DMS114 treated with DMSO at 0.1 percent for 48 hours (cell line): ENCODE data around the gene ABLIM2.
"Not testable (repeated sequence)": the region's sequence is repeated elsewhere in the genome, so short reads cannot be mapped to it uniquely, and the experiment has no call there.

Experiments used
- DNase-seq: peaks from one replicate; lab custom pipeline; 2025; ENCODE audit not compliant: unreplicated experiment; lab: John Stamatoyannopoulos, UW

ABLIM2 gene

GRCh38 chr4:7945709-7946380, 212.8 kb downstream of the ABLIM2 start:
- no peak for DNase-seq

DNA sequence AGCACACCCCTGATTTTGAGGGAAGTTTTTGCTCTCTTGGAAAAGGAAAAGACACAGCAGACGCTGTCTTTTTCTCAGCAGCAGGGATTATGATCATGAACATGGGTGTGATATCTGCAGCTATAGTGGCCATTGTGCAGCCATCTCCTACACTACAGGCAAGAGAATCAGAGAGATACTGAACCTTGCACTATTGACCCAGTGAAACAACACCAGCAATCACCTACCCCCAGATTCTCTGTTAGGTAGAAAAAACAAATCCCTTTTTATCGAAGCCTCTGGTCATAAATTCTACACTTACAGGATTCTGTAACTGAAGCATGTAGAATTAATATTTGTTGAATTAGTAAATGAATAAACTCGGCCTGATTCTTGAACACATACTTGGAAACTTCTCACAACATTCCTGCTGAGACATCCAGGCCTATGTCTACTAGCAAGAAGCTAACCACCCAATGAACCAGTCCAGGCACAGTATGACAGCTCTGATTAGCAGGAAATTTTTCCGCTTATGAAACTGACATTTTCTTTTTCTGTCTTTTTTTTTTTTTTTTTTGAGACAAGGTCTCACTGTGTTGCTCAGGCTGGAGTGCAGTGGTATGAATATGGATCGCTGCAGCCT, 213.9 kb downstream of the ABLIM2 start:
- no peak for DNase-seq

DNA sequence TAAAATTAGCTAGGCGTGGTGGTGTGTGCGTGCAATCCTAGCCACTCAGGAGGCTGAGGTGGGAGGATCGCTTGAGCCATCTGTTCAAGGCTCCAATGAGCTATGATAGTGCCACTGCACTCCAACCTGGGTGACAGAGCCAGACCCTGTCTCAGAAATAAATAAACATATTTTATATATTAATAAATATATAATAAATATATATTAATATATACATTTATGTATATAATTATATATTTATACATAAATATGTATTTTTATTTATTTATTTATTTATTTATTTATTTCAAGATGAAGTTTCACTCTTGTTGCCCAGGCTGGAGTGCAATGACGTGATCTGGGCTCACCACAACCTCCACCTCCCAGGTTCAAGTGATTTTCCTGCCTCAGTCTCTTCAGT, 214.9 kb downstream of the ABLIM2 start:
- DNase-seq: not testable (repeated sequence)

DNA sequence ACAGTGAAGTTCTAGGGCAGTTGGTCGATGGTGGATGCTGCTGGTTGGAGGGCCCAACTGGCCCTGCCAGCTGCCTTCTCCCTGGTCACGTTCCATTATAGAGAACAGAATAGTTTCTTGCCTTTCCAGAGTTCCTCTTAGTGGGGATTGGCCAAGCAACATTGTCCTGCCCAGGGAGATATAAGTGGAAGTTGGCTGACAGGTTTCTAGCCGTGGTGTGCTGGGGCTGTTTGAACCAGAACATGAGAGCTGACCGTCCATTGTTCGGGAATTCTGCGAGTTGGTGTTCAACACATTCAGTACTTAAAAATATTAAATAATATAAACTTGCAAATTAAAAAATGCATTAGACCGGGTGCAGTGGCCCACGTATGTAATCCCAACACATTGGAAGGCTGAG, 215.4 kb downstream of the ABLIM2 start:
- DNase-seq: no peak

DNA sequence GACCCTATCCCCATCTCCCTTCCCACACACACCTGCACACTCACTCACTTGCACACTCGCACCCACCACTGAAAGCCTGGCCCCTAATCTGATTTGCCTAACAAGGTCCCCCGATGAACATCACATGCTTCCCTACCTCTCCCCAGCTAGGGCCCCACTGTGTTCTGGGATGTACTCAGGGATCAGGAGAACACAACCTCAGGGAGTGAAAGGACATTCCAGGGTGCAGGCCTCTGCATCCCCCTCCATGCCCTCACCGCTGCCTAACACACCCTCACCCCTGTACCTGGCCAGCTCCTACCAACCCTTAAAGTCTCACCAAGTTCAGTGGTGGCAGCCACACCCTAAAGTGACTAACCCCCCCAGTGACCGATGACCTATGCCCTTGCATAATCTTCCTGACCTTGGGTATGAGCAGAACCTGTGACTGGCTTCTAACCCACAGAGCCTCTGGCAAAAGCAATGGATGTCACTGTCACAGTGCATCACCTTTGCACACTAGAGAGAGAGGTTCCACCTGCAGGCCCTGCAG, 216.6 kb downstream of the ABLIM2 start:
- no peak for DNase-seq

GRCh38 chr4:7941111-7941964, 217.3 kb downstream of the ABLIM2 start:
- DNase-seq: no peak

- DNase-seq: peak; percentile 65
Measured at GRCh38 chr4:7939377-7940108, 219.1 kb downstream of the ABLIM2 start, which contains the start of gene AFAP1. Gene AFAP1, minus strand, starts transcription at chr4:7939861. Its CDS starts 67,783 bp downstream, at chr4:7872078.

GRCh38 chr4:7938609-7939376, 219.8 kb downstream of the ABLIM2 start:
- no peak for DNase-seq

DNA sequence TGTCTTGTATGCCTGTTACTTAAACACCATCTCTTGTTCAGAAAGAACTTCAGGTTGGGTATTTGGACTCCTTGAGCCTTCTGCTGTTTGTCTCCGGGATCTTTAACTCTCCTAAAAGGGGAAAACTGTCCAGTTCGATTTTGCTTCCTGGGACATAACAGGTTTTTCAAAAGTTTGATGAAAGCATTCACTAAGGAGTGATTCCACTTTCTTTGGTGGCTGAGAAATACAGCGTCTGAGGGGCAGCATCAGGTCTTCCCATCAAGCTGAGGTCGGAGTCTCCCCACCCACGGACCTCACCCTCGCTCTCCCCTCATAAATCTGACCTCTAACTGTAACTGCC, 220.4 kb downstream of the ABLIM2 start:
- no peak for DNase-seq

DNA sequence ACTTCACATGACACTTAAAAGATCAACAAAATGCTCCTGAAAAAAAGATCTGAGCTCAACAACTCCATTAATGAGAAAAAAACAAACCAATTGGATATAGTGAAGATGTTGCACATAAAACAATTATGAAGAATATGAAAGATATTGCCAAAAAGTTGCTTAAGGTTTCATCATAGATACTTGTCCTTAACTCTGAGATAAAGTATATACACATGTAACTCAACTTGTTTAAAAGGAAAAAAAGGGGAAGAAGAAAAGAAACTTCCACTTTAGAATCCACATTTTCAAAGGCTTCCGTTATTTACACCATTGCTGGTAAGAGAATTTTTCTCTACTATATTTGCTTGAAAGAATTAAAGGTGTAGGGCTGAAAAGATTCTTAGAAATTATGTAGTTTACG, 221.6 kb downstream of the ABLIM2 start:
- DNase-seq: no peak

DNA sequence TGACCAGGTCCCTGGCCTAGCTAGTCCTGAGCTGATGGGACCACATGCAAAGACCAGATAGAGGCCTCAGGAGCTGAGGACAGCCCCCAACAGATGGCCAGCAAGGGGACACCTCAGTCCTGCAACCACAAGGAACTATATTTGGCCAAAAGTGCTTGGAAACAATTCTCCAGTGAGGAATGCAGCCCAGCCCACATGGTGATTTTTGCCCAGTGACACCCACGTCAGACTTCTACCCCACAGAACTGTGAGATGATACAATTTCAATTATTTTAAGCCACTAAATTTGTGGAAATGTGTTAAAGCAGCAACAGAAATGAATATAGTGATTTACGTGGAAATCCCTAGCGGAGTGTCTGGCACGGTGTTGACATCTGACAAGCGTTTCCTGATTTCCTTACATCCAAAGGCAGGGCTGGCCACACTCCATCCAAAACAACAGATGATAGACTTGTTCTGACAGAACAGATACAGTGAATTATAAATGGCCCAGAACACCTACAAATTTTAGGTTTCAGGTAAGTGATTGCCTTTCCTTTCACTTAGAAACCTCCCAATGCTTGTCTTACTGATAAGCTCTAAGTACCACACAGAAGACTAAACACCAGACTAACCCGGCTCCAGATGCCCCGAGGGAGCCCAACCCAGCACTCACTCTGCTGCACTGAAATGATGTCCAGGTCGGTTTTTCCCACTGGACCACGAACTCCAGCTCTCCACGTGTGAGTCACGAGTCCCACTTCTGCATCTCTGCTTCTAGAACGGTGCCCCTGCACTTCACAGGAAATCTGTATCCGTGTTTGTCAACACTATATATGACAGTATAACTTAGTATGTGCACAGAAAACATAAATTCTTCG, 224.7 kb downstream of the ABLIM2 start:
- DNase-seq: no peak

GRCh38 chr4:7932287-7932686, 226.3 kb downstream of the ABLIM2 start:
- DNase-seq: no peak

GRCh38 chr4:7929118-7929951, 229.3 kb downstream of the ABLIM2 start:
- no peak for DNase-seq

DNA sequence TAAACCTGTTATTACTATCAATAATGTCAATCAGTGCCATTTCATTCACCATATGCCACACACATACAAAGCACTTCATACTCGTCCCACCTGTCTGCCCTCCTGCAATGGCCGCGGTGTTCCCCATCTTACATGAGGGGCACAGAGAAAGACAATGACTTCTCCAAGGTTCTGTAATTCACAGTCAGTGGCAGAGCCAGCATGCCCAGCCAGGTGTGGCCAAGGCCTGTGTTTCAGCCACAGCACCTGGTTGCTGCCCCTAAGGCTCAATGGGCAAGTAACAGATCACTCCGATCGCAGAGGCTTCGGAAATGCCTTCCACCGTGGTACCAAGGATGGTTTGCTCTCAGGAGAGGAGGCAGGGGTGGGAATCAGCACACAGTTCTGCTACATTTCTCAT, 229.9 kb downstream of the ABLIM2 start:
- no peak for DNase-seq

- no peak for DNase-seq
Measured at GRCh38 chr4:7926822-7927221, 231.8 kb downstream of the ABLIM2 start.

GRCh38 chr4:7924570-7924969, 234.0 kb downstream of the ABLIM2 start:
- DNase-seq: no peak

DNA sequence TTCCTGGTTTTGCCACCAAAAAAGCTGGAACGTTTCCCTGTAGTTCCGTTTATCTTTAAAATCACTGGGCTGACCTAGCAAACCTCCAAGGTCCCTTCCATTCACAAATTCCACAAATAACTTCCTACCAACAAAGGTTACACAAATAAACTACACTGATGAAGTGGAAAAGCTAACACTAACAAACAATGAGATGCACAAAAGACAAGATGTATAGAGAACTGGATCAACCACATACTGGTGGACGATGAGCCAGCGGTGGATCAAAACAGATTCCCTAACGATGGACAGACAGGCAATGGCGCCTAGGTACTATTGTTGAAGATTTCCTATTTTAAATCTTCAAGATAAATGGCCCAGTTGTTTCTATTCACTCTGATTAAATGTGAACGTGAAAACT, 234.4 kb downstream of the ABLIM2 start:
- no peak for DNase-seq

DNA sequence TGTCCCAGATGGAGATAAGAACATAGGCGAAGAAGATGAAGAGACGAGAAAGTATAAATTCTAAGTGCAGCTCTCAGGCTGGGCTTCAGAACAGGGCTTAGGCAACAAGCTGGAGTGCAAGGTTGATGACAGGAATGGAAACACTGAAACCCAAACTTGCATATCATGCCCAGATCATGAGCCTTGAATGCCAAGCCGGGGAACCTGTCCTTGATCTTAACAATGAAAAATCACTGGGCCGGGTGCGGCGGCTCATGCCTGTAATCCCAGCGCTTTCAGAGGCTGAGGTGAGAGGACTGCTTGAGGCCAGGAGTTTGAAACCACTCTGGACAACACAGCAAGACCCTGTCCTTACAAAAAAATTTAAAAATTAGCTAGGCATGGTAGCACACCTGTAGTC, 236.1 kb downstream of the ABLIM2 start:
- no peak for DNase-seq

DNA sequence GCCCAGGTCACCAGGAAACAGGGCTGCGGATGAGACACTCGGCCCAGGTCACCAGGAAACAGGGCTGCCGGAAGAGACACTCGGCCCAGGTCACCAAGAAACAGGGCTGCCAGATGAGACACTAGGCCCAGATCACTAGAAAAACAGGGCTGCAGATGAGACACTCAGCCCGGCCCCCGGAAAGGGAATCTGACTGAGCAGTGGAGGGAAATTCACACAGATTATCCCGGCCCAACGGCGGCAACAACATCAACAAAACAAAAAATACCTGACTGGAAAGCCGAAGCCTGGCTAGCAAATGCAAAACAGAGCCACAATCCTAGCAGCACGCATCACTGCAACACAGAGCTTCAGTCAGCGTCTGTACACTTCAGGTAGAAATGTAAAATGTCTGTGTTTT, 239.6 kb downstream of the ABLIM2 start:
- no peak for DNase-seq
